Activated CD4-positive, alpha-beta T cell treated with anti-CD3 and anti-CD28 coated beads for 36 hours (primary cell): ENCODE results near the gene ZMYND8. TPM values are rescaled to one million over a fixed set of nuclear protein-coding genes. Genes with fewer than 3 reads are reported as not detected.
A peak's percentile ranks its signal among the peaks of the same experiment; 100 is the strongest.

ENCODE experiments used
- ATAC-seq: fragments of 200-7000 bp; cut with Tn5 transposase; one replicate; pipeline ENCODE4 v1.10.0; 2021; ENCODE audit warnings: mild to moderate bottlenecking, moderate library complexity
- CTCF ChIA-PET: fragments of 350-600 bp; sonication (Branson Sonifier 250); formaldehyde crosslinking; loops from one replicate; lab custom pipeline; 2021; ENCODE audit warnings: antibody characterized with exemption; lab: Charles Lee
- POLR2A ChIA-PET: fragments of 350-600 bp; sonication (Branson Sonifier 250); formaldehyde crosslinking; loops from one replicate; lab custom pipeline; 2021; ENCODE audit warnings: antibody characterized with exemption, inconsistent platforms; lab: Charles Lee
- DNase-seq: peaks from one replicate; pipeline ENCODE4 v3.0.0-alpha.2; 2020
- H3K27ac Mint-ChIP-seq: one replicate; pipeline ENCODE4 v1.8.0; 2021; ENCODE audit warnings: mixed read lengths
- H3K27me3 Mint-ChIP-seq: one replicate; pipeline ENCODE4 v1.8.0; 2021; ENCODE audit warnings: mixed read lengths
- H3K36me3 Mint-ChIP-seq: one replicate; pipeline ENCODE4 v1.8.0; 2021; ENCODE audit warnings: low read depth, mixed read lengths
- H3K4me1 Mint-ChIP-seq: one replicate; pipeline ENCODE4 v1.8.0; 2021; ENCODE audit warnings: mixed read lengths
- H3K4me3 Mint-ChIP-seq: one replicate; pipeline ENCODE4 v1.8.0; 2021; ENCODE audit warnings: mild to moderate bottlenecking, moderate library complexity, mixed read lengths
- H3K9me3 Mint-ChIP-seq: one replicate; pipeline ENCODE4 v1.8.0; 2021; ENCODE audit warnings: low read depth, mixed read lengths
- intact Hi-C, 2 experiments: fragments of 100-400 bp; cut with DNase I in 1 of 2; cut with micrococcal nuclease in 1 of 2; formaldehyde crosslinking; loops; one replicate each; pipeline versions ENCODE4 v1.14.2 to v1.15.1; 2022 to 2024; cut with DNase I, micrococcal nuclease
- total RNA-seq, 2 experiments: library from RNA; stranded (reverse); gene quantifications; one replicate each; pipeline ENCODE4 v1.2.3, GENCODE V29; 2021

The ZMYND8 gene
- total RNA-seq, 2 experiments from 2014 or later, result 33.7 to 50.3 TPM

DNA sequence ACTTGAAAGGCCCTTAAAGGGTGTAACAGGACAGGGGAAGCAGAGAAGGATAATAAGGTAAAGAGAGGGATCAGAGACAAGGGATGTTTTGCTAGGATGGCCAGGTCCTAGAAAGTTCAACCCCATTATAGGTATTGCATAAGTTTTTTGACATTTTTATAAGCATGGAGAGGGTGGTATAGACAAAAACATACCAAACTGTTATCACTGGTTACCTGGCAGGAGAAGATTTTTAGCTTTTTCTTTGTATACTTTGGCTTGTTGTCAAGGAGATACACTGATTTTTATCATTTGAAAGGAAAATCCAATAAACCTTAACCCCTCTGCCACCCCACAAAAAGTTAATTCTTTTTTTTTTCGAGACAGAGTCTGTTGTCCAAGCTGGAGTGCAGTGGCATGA, 28.4 kb downstream of the ZMYND8 start:
- no peaks in the 10 kb centered on the region for H3K9me3 Mint-ChIP-seq
- peaks cover 50% of the 10 kb centered on the region for H3K4me1 Mint-ChIP-seq
- POLR2A ChIA-PET, result interaction anchor here (0.7 kb wide), 1 partner anchor 82 kb away, joined by 5 read pairs; no protein-coding TSS in a partner anchor

DNA sequence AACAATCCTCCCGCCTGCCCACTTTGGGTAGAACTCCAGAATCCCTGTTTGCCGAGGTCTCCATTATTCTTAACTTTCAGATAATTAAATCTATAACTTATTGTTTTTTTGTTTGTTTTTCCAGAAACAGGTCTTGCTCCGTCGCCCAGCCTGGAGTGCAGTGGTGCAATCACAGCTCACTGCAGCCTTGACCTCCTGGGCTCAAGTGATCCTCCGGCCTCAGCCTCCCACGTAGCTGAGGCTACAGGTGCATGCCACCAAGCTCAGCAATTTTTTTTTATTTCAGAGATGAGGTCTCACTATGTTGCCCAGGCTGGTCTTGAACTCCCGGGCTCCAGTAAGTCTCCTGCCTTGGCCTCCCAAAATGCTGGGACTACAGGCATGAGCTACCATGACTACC, 28.8 kb downstream of the ZMYND8 start:
- Mint-ChIP-seq H3K27ac (peak overlapping the region; percentile 17), H3K4me1 (peaks cover 46% of the 10 kb centered on the region), H3K9me3 (no peaks in the 10 kb centered on the region), H3K27me3 (no peaks in the 10 kb centered on the region), H3K36me3 (peaks cover 32% of the 10 kb centered on the region), H3K4me3 (no peak overlapping the region)
- ATAC-seq (no peak), DNase-seq (no peak)
- CTCF ChIA-PET, result interaction anchor here (0.6 to 4.9 kb wide), 2 partner anchors 16 to 56 kb away, joined by 3 to 21 read pairs; no protein-coding TSS in a partner anchor
- intact Hi-C loops, result no loop called here
- POLR2A ChIA-PET, result interaction anchor here (0.7 kb wide), 1 partner anchor 81 kb away, joined by 5 read pairs; no protein-coding TSS in a partner anchor

More for the DNA sequence above, 28.4 kb downstream of the ZMYND8 start:
- H3K27me3 Mint-ChIP-seq, result no peaks in the 10 kb centered on the region
- intact Hi-C loops, result no loop called here
- ATAC-seq (no peak), DNase-seq (no peak)
- H3K4me3 Mint-ChIP-seq, result no peak overlapping the region
- peaks cover 36% of the 10 kb centered on the region for H3K36me3 Mint-ChIP-seq
- H3K27ac Mint-ChIP-seq, result peak overlapping the region; percentile 17
- CTCF ChIA-PET, result interaction anchor here (0.6 to 4.9 kb wide), 2 partner anchors 15 to 56 kb away, joined by 3 to 21 read pairs; no protein-coding TSS in a partner anchor

GRCh38 chr20:47326658-47327268, 29.7 kb downstream of the ZMYND8 start:
- Mint-ChIP-seq H3K27ac (no peak overlapping the region), H3K4me1 (peaks cover 40% of the 10 kb centered on the region), H3K4me3 (no peak overlapping the region), H3K36me3 (peaks cover 27% of the 10 kb centered on the region), H3K9me3 (no peaks in the 10 kb centered on the region), H3K27me3 (no peaks in the 10 kb centered on the region)
- no peak for ATAC-seq
- ChIA-PET CTCF (interaction anchor here (0.7 to 4.9 kb wide), 3 partner anchors 24 to 57 kb away, joined by 3 to 21 read pairs (median 3); no protein-coding TSS in a partner anchor), POLR2A (no interaction called here)
- intact Hi-C loops, result no loop called here
- DNase-seq, result no peak

DNA sequence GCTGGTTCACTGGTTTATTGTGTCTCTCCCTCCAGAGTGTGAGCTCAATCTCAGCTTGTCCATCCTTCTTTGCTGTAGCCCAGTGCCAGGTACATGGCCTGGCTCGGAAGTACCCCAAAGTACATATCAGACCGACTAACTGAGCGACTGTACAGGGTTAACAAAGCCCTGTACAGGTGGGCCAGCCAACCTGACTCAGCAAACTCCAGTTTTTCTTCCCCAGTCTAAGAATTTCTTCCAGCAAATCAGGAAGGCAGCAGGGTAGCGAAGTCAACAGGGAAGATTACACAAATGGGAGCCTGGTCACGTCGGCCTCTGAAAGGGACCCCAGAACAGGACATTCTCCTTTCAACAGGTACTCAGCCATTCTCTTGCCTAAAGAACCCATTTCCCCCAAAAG, 31.3 kb downstream of the ZMYND8 start:
- no peak overlapping the region for H3K27ac Mint-ChIP-seq
- CTCF ChIA-PET, result interaction anchor here (0.9 to 4.9 kb wide), 4 partner anchors 19 to 59 kb away, joined by 3 to 21 read pairs (median 3); no protein-coding TSS in a partner anchor

DNA sequence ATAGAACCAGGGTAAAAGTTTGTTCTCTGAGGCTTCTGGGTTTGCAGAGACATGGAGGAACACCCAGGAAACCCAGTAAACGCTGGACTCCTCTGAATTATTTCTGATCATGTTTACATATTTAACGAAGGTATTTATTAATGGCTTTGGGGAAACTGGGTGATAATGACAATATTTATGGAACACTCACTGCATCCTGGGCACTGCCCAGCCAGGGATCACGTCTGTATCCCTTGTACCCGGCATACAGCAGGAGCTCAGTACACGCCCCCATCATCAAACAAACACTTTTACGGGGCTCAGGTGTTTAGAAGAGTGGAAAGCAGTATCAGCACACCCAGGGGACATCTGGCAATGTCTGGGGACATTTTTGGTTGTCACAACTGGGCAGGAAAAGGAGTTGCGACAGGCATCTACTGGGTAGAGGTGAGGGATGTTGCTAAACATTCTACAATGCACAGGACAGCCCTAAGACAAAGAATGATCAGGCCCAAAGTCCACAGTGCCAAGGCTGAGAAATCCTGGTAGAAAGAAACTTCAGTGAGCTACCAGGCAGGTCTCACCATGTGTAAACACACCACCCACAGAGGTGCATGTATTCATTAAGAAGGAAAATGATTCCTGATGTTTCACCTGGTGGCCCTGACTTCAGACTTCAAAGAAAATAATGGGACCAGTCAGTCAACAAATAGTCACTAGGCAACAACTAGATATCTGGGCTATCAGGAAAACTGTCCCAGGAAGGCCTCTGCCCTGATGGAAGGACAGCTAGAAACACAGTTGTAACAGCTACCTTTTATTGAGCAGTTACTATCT, 35.3 kb downstream of the ZMYND8 start:
- H3K4me3 Mint-ChIP-seq, result no peak overlapping the region
- ATAC-seq (no peak), DNase-seq (no peak)
- intact Hi-C loops, result no loop called here
- H3K27ac Mint-ChIP-seq, result no peak overlapping the region
- peaks cover 12% of the 10 kb centered on the region for H3K36me3 Mint-ChIP-seq
- no peaks in the 10 kb centered on the region for H3K27me3 Mint-ChIP-seq
- peaks cover 61% of the 10 kb centered on the region for H3K4me1 Mint-ChIP-seq
- H3K9me3 Mint-ChIP-seq, result no peaks in the 10 kb centered on the region
- CTCF ChIA-PET, result interaction anchor here (0.6 to 1.0 kb wide), 2 partner anchors 47 to 212 kb away, joined by 3 read pairs; no protein-coding TSS in a partner anchor
- POLR2A ChIA-PET, result no interaction called here

More for the DNA sequence above, 31.3 kb downstream of the ZMYND8 start:
- Mint-ChIP-seq H3K4me1 (peaks cover 39% of the 10 kb centered on the region), H3K4me3 (no peak overlapping the region), H3K27me3 (no peaks in the 10 kb centered on the region), H3K36me3 (peaks cover 18% of the 10 kb centered on the region), H3K9me3 (no peaks in the 10 kb centered on the region)
- ATAC-seq, result no peak
- no peak for DNase-seq
- intact Hi-C loops, result no loop called here
- POLR2A ChIA-PET, result interaction anchor here (0.7 kb wide), 1 partner anchor 18 kb away, joined by 3 read pairs; no protein-coding TSS in a partner anchor

DNA sequence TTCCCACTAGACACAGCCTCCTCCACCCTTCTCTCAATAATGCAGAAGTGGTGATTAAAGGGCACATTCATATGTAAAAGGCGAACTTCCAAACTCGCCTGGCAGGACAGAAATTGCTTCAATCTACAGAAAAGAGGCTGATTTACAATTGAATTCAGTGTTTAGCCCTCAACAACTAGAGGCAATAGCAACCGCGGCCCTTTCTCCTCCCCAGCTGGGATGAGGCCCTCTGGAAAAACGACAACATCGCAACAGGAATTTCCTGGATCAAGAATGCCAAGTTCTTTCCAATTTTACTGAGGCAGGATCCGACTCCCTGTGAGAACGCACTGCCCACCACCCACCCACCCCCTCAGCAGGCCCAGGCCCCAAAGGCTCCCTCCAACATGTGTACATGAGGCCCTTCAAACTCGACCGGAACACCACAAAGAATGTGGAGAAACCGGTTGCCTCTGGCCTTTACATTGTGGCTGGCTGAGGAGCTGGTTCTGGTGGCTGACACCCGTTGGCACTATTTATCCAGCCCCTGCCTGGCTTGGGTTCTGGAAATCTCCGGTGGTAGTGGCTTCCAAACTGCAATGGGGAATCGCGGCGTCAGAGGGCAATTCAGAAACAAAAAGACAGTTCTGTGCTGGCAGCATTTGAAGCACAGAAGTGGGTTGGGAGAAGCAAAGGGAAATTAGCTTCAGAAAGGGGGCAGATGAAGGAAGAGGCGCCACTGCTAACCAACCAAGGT, 36.8 kb downstream of the ZMYND8 start:
- ATAC-seq, result peak; percentile 16
- Mint-ChIP-seq H3K36me3 (peaks cover 10% of the 10 kb centered on the region), H3K4me3 (no peak overlapping the region), H3K9me3 (no peaks in the 10 kb centered on the region), H3K27me3 (no peaks in the 10 kb centered on the region), H3K27ac (peak overlapping the region; percentile 90), H3K4me1 (peaks cover 62% of the 10 kb centered on the region)
- intact Hi-C loops, result no loop called here
- no peak for DNase-seq
- POLR2A ChIA-PET, result no interaction called here
- CTCF ChIA-PET, result no interaction called here

GRCh38 chr20:47318586-47319516, 37.6 kb downstream of the ZMYND8 start:
- POLR2A ChIA-PET, result no interaction called here
- Mint-ChIP-seq H3K27me3 (no peaks in the 10 kb centered on the region), H3K9me3 (no peaks in the 10 kb centered on the region), H3K4me3 (peak overlapping the region; percentile 1), H3K27ac (peak overlapping the region; percentile 90), H3K4me1 (peaks cover 62% of the 10 kb centered on the region), H3K36me3 (peaks cover 7% of the 10 kb centered on the region)
- DNase-seq (peak; percentile 38), ATAC-seq (peak; percentile 13)
- CTCF ChIA-PET, result interaction anchor here (1.0 to 1.5 kb wide), 2 partner anchors 11 to 33 kb away, joined by 3 to 4 read pairs; no protein-coding TSS in a partner anchor
- intact Hi-C loops, result no loop called here

GRCh38 chr20:47318027-47318585, 38.4 kb downstream of the ZMYND8 start:
- peak overlapping the region; percentile 90 for H3K27ac Mint-ChIP-seq
- peaks cover 7% of the 10 kb centered on the region for H3K36me3 Mint-ChIP-seq
- H3K9me3 Mint-ChIP-seq, result no peaks in the 10 kb centered on the region
- ChIA-PET CTCF (interaction anchor here (0.5 to 2.6 kb wide), 7 partner anchors 10 to 247 kb away, joined by 3 to 16 read pairs (median 3); no protein-coding TSS in a partner anchor), POLR2A (interaction anchor here (0.7 to 1.1 kb wide), 3 partner anchors 19 to 74 kb away, joined by 3 to 5 read pairs (median 3); partner anchors contain the start of gene ZMYND8)
- no peak for ATAC-seq
- H3K4me1 Mint-ChIP-seq, result peaks cover 59% of the 10 kb centered on the region
- no peaks in the 10 kb centered on the region for H3K27me3 Mint-ChIP-seq
- no peak overlapping the region for H3K4me3 Mint-ChIP-seq
- DNase-seq, result no peak
- intact Hi-C loops, result no loop called here

DNA sequence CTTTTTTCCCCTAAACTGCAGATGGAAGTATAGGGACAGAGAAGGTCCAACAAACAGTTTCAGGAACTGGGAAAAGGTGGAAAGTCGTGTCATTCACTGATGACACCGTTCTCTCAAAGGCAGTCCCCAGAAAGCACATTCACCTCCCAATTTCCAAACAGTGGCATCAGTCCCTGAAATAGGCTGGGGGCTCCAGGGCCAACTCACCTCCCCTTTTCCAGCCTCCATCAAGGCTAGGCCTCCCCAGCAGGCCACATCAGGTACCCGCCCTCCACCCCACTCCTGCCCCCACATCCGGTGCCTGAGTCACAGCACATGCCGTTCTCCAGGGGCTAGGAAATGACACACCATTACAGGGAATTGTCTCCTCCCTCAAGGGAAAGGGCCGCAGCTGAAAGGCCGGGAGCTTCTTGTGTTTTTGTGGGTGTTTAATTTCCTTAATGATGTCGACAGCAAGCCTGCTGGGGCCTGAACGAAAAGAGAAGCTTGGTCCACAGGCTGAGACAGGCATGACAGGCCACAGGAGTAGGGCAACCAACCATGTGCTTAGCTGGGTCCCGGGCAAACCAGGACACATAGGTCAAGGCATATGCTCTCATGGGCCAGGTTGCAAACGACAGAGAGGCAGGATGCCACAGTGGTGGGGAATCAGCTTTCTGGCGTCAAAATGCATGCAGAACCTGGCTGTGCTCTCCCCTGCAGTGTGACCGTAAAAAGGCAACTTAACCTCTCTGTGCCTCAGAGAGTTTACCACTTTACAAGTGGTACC, 39.2 kb downstream of the ZMYND8 start:
- peaks cover 61% of the 10 kb centered on the region for H3K4me1 Mint-ChIP-seq
- no peaks in the 10 kb centered on the region for H3K27me3 Mint-ChIP-seq
- no peaks in the 10 kb centered on the region for H3K9me3 Mint-ChIP-seq
- DNase-seq, result peak; percentile 81
- peak; percentile 84 for ATAC-seq
- peak overlapping the region; percentile 90 for H3K27ac Mint-ChIP-seq
- H3K4me3 Mint-ChIP-seq, result no peak overlapping the region
- POLR2A ChIA-PET, result interaction anchor here (0.6 to 1.1 kb wide), 4 partner anchors 18 to 74 kb away, joined by 3 to 5 read pairs (median 3); partner anchors contain the start of gene ZMYND8
- CTCF ChIA-PET, result interaction anchor here (0.5 to 2.6 kb wide), 9 partner anchors 14 to 657 kb away, joined by 3 to 16 read pairs (median 3); no protein-coding TSS in a partner anchor
- peaks cover 10% of the 10 kb centered on the region for H3K36me3 Mint-ChIP-seq
- intact Hi-C loops, result loop anchor here (2.0 kb wide), 2 partner anchors 37 to 39 kb away; partner anchors contain the start of gene ZMYND8 (in 1 of the 2)
